GM18909 (cell line): Measurements from ENCODE around the gene SPINT3.

ENCODE experiments used
- ATAC-seq: cut with Tn5 transposase; IDR thresholded peaks from one replicate; pipeline ENCODE4 v1.9.1; 2021; ENCODE audit warnings: mild to moderate bottlenecking; ENCODE audit not compliant: unreplicated experiment, poor library complexity

Gene SPINT3

GRCh38 chr20:45515147-45515913 lies at the start of gene SPINT3:
Gene SPINT3, minus strand, starts transcription at chr20:45515622. Its CDS starts 14 bp downstream, at chr20:45515608.
- no peak for ATAC-seq

GRCh38 chr20:45564760-45565276 lies 49.4 kb upstream of the SPINT3 start:
- ATAC-seq = no peak

GRCh38 chr20:45555198-45555597 lies 39.8 kb upstream of the SPINT3 start:
- ATAC-seq = no peak

- no peak for ATAC-seq
Observed at GRCh38 chr20:45552456-45552855, 37.0 kb upstream of the SPINT3 start.

- no peak for ATAC-seq
Observed at GRCh38 chr20:45550765-45551164, 35.3 kb upstream of the SPINT3 start.

GRCh38 chr20:45548410-45548809 lies 33.0 kb upstream of the SPINT3 start:
- ATAC-seq = no peak

GRCh38 chr20:45547206-45547770 lies 31.9 kb upstream of the SPINT3 start, which contains the start of gene EPPIN:
Gene EPPIN, minus strand, starts transcription at chr20:45547401. Its CDS starts 44 bp downstream, at chr20:45547357.
- ATAC-seq = no peak

DNA sequence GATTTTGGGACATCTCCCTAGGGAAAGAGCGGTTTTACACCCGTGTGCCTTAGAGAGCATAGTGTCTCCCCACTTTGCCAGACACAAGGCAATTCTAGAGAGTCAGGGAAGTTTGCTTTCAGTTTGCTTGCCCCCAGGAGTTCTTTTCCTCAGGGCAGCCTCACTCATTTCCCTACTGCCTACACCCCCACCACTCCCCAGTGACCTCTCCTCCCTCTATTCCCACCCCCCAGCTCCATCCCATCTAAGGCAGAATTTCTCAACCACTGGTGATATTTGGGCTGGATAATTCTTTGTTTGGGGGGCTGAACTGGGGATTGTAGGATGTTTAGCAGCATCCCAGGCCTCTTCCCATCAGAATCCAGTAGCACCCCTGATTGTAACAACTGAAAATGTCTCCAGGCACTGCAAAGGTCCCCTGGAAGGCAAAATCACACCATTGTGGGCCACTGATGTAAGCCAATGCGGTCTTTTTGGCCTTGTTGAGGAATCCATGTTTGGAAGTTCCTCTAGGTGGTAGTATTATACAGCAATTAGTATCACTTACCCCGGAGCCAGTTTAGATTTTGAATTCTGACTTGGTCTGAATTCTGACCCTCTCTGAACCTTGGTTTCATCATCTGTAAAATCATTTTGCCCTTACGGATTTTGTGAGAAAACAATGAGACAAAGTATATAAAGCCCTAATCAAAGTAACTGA lies 30.5 kb upstream of the SPINT3 start:
- ATAC-seq = no peak

DNA sequence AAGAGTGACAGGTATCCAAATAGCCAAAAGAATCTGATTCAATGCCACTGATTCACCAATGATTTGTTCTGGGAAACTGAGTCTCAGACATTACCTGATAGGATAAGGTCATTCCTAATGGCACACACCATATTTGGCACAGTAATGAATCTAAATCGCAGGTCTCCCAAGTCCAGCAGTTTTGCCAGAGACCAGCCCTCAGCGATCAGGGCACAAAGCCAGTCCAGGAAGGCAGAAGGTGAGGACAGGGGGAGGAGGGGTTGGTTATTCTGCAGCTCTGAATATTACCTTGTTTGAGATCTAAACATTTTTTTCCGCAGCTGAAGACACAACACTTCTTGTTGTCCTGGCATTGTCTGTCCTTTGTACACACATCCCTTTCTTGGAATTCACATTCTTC lies 29.9 kb upstream of the SPINT3 start:
- ATAC-seq = no peak

GRCh38 chr20:45539382-45539781 lies 24.0 kb upstream of the SPINT3 start, which contains the start of gene WFDC6:
Gene WFDC6, minus strand, starts transcription at chr20:45539482. Its CDS starts 75 bp downstream, at chr20:45539407.
- ATAC-seq = no peak

GRCh38 chr20:45538209-45538799 lies 22.9 kb upstream of the SPINT3 start:
- no peak for ATAC-seq

DNA sequence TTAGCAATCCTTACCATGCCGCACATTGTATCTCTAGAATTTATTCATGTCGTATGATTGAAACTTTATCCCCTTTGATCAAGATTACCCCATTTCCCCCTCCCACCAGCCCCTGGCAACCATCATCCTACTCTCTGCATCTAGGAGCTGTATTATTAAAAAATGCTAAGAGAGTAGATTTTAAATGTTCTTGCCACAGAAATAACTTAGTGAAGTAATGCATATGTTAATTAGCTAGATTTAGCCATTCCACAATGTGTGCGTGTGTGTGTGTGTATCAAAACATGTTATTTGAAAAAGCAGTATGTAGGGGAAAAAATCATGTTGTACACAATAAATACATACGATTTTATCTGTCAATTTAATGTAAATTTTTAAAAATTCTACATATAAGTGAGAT lies 11.9 kb upstream of the SPINT3 start:
- no peak for ATAC-seq

GRCh38 chr20:45523821-45524220 lies 8.4 kb upstream of the SPINT3 start:
- ATAC-seq = no peak

GRCh38 chr20:45518282-45518681 lies 2.9 kb upstream of the SPINT3 start:
- no peak for ATAC-seq

DNA sequence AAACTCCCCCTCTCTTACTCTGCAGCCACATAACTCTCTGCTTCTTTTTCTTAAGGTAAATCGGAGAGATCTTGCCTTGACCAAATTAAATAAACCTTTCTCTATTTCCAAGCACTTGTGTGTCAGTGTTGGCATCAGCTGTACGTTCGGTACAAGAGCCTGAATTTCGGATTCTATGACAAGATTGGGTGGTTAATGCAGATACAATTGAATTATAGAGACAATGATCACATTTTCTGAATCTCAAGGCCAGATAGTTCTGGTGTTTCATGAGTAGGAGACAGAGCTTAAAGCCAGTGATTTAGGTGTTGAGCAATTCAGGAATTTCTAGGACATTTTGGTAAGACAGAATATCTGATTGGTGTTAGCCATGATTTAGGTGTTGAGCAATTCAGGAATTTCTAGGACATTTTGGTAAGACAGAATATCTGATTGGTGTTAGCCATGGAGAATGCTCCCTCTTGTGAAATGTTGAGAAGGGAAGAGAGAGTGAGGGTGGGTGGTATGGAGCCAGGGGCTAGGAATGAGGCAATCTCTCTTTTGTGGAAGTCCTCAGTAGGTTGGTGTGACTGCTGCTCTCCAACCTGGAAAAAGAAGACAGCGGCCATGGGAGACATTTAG lies 5.1 kb downstream of the SPINT3 start:
- ATAC-seq = no peak

- ATAC-seq = no peak
Observed at GRCh38 chr20:45509091-45509490, 6.3 kb downstream of the SPINT3 start.

DNA sequence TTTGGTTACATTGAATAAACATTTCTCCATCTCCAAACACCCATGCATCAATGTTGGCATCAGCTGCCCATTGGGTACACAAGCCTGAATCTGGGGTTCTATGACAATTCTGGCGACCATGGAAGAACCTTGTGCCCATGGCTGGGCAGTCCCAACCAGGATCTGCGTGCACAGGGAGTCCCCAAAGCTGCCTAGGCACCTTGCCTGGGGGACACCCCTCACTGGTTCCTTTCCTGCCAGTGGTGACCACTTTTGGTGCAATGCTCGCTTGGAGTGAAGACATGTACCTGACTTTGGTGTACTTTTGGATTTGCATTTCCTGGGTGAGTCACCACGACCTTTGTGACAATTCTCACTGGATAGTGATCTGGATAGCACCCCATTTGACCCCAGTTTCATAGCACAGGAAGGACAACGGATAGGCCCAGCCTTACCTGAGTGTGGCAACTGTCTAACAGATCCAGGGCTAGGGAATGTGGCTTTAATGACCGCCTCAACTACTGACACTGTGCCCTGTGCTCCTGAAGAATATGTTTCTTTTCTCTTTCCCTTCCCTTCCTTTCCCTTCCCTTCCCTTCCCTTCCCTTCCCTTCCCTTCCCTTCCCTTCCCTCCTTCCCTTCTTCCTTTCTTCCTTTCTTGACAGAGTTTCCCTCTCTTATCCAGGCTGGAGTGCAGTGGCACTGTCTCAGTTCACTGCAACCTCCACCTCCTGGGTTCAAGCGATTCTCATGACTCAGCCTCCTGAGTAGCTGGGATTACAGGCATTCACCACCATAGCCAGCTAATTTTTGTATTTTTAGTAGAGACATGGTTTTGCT lies 7.1 kb downstream of the SPINT3 start:
- no peak for ATAC-seq

GRCh38 chr20:45507011-45507820 lies 8.2 kb downstream of the SPINT3 start:
- ATAC-seq = no peak

DNA sequence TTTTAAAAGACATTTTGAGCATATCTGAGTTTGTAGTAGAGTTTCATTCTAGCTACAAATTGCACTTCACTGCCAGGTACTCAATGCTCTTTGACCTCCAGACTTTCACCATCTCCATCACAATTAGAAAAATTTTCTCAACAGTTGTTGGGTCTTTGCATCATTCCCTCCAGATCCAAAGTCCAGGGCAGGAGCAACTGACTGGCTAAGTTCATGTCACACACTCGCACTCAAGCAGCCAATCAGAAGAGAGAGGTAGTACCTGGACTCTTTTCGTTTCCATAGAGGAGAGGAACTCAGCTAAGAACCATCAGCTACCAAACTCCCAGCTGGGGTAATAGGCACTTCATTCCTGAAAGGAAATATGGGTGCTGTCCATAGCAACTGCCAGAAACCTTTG lies 9.0 kb downstream of the SPINT3 start:
- ATAC-seq = no peak
